ENCODE results near the gene ATP13A3.

The ATP13A3 gene

GRCh38 chr3:194475138-194475932 is 11.5 kb downstream of the ATP13A3 start:
- DNase-seq: no peak

- DNase-seq: no peak
These were observed 12.1 kb downstream of the ATP13A3 start for GRCh38 chr3:194474675-194475074.

- peak; percentile 38 for DNase-seq
These were observed 14.4 kb downstream of the ATP13A3 start for GRCh38 chr3:194472290-194472920.

- no peak for DNase-seq
These were observed 14.9 kb downstream of the ATP13A3 start for GRCh38 chr3:194471863-194472262.

- no peak for DNase-seq
These were observed 16.2 kb downstream of the ATP13A3 start for GRCh38 chr3:194470615-194471014.

GRCh38 chr3:194469977-194470376 is 16.8 kb downstream of the ATP13A3 start:
- DNase-seq: no peak

- no peak for DNase-seq
These were observed 18.7 kb downstream of the ATP13A3 start for GRCh38 chr3:194468086-194468485.

GRCh38 chr3:194466761-194467356 is 19.9 kb downstream of the ATP13A3 start:
- DNase-seq: no peak

GRCh38 chr3:194465920-194466570 is 20.8 kb downstream of the ATP13A3 start:
- DNase-seq: no peak

- no peak for DNase-seq
These were observed 21.6 kb downstream of the ATP13A3 start for GRCh38 chr3:194465246-194465645.

- DNase-seq: no peak
These were observed 22.1 kb downstream of the ATP13A3 start for GRCh38 chr3:194464692-194465091.

- no peak for DNase-seq
These were observed 23.9 kb downstream of the ATP13A3 start for GRCh38 chr3:194462936-194463335.

- no peak for DNase-seq
These were observed 26.2 kb downstream of the ATP13A3 start for GRCh38 chr3:194460566-194460965.

- no peak for DNase-seq
These were observed 28.7 kb downstream of the ATP13A3 start for GRCh38 chr3:194458131-194458530.

GRCh38 chr3:194455481-194455880 is 31.3 kb downstream of the ATP13A3 start:
- no peak for DNase-seq

- peak; percentile 88 for DNase-seq
These were observed 36.5 kb downstream of the ATP13A3 start for GRCh38 chr3:194450341-194450740.

GRCh38 chr3:194449913-194450312 is 36.9 kb downstream of the ATP13A3 start:
- no peak for DNase-seq

- no peak for DNase-seq
These were observed 39.1 kb downstream of the ATP13A3 start for GRCh38 chr3:194447657-194448056.

- DNase-seq: peak; percentile 92
These were observed 39.6 kb downstream of the ATP13A3 start for GRCh38 chr3:194447161-194447560.

- no peak for DNase-seq
These were observed 40.0 kb downstream of the ATP13A3 start for GRCh38 chr3:194446754-194447153.

- DNase-seq: no peak
These were observed 40.6 kb downstream of the ATP13A3 start for GRCh38 chr3:194446172-194446571.

- DNase-seq: no peak
These were observed 42.9 kb downstream of the ATP13A3 start for GRCh38 chr3:194443901-194444300.

GRCh38 chr3:194440756-194441155 is 46.0 kb downstream of the ATP13A3 start:
- no peak for DNase-seq
